GM15510 (cell line): Measurements from ENCODE around the gene PPIF.

Experiments used
- POLR2A ChIP-seq: IDR thresholded peaks from 3 replicates; pipeline ENCODE4 v1.6.1; 2011; ENCODE audit warnings: borderline replicate concordance; ENCODE audit not compliant: insufficient read length; ENCODE audit errors: extremely low read depth

PPIF gene

GRCh38 chr10:79378647-79379511, 31.6 kb downstream of the PPIF start:
- TF ChIP-seq POLR2A: no peak

- TF ChIP-seq POLR2A: no peak
Measured at GRCh38 chr10:79379512-79380124, 32.3 kb downstream of the PPIF start.

- no peak for TF ChIP-seq POLR2A
Measured at GRCh38 chr10:79380125-79380945, 33.1 kb downstream of the PPIF start.

- TF ChIP-seq POLR2A: no peak
Measured at GRCh38 chr10:79380946-79381721, 33.9 kb downstream of the PPIF start.

GRCh38 chr10:79381804-79382221, 34.5 kb downstream of the PPIF start:
- TF ChIP-seq POLR2A: no peak

- TF ChIP-seq POLR2A: no peak
Measured at GRCh38 chr10:79382491-79382941, 35.2 kb downstream of the PPIF start.

- no peak for TF ChIP-seq POLR2A
Measured at GRCh38 chr10:79383974-79384606, 36.8 kb downstream of the PPIF start.

GRCh38 chr10:79384773-79385391, 37.6 kb downstream of the PPIF start:
- no peak for TF ChIP-seq POLR2A

- no peak for TF ChIP-seq POLR2A
Measured at GRCh38 chr10:79385392-79385795, 38.1 kb downstream of the PPIF start.

GRCh38 chr10:79385804-79386531, 38.7 kb downstream of the PPIF start:
- no peak for TF ChIP-seq POLR2A

- TF ChIP-seq POLR2A: no peak
Measured at GRCh38 chr10:79386637-79387465, 39.6 kb downstream of the PPIF start.

- no peak for TF ChIP-seq POLR2A
Measured at GRCh38 chr10:79387466-79387973, 40.3 kb downstream of the PPIF start.
